DMS153 treated with DMSO at 0.1 percent for 48 hours (cell line): ENCODE results near the gene PIK3R2.

ENCODE experiments used
- DNase-seq: peaks from one replicate; lab custom pipeline; 2025; ENCODE audit not compliant: unreplicated experiment; lab: John Stamatoyannopoulos, UW

Gene PIK3R2

GRCh38 chr19:18122860-18123795, 29.8 kb upstream of the PIK3R2 start:
- DNase-seq, result no peak

- DNase-seq, result no peak
Measured at GRCh38 chr19:18123819-18124218, 29.1 kb upstream of the PIK3R2 start.

- no peak for DNase-seq
Measured at GRCh38 chr19:18126097-18126496, 26.9 kb upstream of the PIK3R2 start.

GRCh38 chr19:18128044-18128443, 24.9 kb upstream of the PIK3R2 start:
- no peak for DNase-seq

GRCh38 chr19:18128805-18129204, 24.2 kb upstream of the PIK3R2 start:
- DNase-seq, result no peak

- no peak for DNase-seq
Measured at GRCh38 chr19:18130523-18131242, 22.3 kb upstream of the PIK3R2 start.

GRCh38 chr19:18131841-18132596, 20.9 kb upstream of the PIK3R2 start:
- DNase-seq, result no peak

- DNase-seq, result no peak
Measured at GRCh38 chr19:18135712-18136584, 17.0 kb upstream of the PIK3R2 start.

- DNase-seq, result no peak
Measured at GRCh38 chr19:18137242-18137641, 15.7 kb upstream of the PIK3R2 start.

- no peak for DNase-seq
Measured at GRCh38 chr19:18137657-18138339, 15.2 kb upstream of the PIK3R2 start.

- DNase-seq, result no peak
Measured at GRCh38 chr19:18140473-18140872, 12.5 kb upstream of the PIK3R2 start.

GRCh38 chr19:18141031-18141430, 11.9 kb upstream of the PIK3R2 start:
- DNase-seq, result no peak

GRCh38 chr19:18143902-18144301, 9.1 kb upstream of the PIK3R2 start:
- DNase-seq, result no peak

- DNase-seq, result no peak
Measured at GRCh38 chr19:18144361-18144760, 8.6 kb upstream of the PIK3R2 start.

GRCh38 chr19:18144906-18145305, 8.1 kb upstream of the PIK3R2 start:
- DNase-seq, result no peak

GRCh38 chr19:18145391-18145999, 7.5 kb upstream of the PIK3R2 start:
- no peak for DNase-seq

GRCh38 chr19:18147396-18147795, 5.6 kb upstream of the PIK3R2 start:
- no peak for DNase-seq

GRCh38 chr19:18149596-18149975, 3.4 kb upstream of the PIK3R2 start:
- no peak for DNase-seq

GRCh38 chr19:18150776-18151624, 2.0 kb upstream of the PIK3R2 start:
- no peak for DNase-seq
